Stimulated activated CD4-positive, alpha-beta T cell treated with anti-CD3 and anti-CD28 coated beads, Interleukin-12 subunit alpha, Interleukin-12 subunit beta, amount 100 ng/mL, for 4 hours (primary cell): ENCODE measurements around the gene BACH1.
A peak's percentile ranks its signal among the peaks of the same experiment; 100 is the strongest.

Source experiments
- DNase-seq: peaks from one replicate; pipeline ENCODE4 v3.0.0-alpha.2; 2020

The BACH1 gene

GRCh38 chr21:29295066-29295650 is 3.6 kb upstream of the BACH1 start:
- DNase-seq, result no peak

GRCh38 chr21:29296446-29296845 is 2.3 kb upstream of the BACH1 start:
- no peak for DNase-seq

- no peak for DNase-seq
These were observed 1.0 kb upstream of the BACH1 start for GRCh38 chr21:29297483-29298347.

GRCh38 chr21:29299046-29299915 is 559 bp downstream of the BACH1 start:
- peak; percentile 68 for DNase-seq

- peak; percentile 12 for DNase-seq
These were observed 1.4 kb downstream of the BACH1 start for GRCh38 chr21:29299916-29300806.

GRCh38 chr21:29300807-29301138 is 2.1 kb downstream of the BACH1 start:
- DNase-seq, result no peak

GRCh38 chr21:29301691-29302090 is 3.0 kb downstream of the BACH1 start:
- no peak for DNase-seq

- DNase-seq, result no peak
These were observed 3.7 kb downstream of the BACH1 start for GRCh38 chr21:29302359-29302875.

GRCh38 chr21:29303288-29303687 is 4.6 kb downstream of the BACH1 start:
- DNase-seq, result no peak

GRCh38 chr21:29304597-29304996 is 5.9 kb downstream of the BACH1 start:
- DNase-seq, result no peak

- DNase-seq, result no peak
These were observed 6.3 kb downstream of the BACH1 start for GRCh38 chr21:29305068-29305467.

GRCh38 chr21:29305561-29305960 is 6.8 kb downstream of the BACH1 start:
- no peak for DNase-seq

GRCh38 chr21:29306920-29307319 is 8.2 kb downstream of the BACH1 start:
- no peak for DNase-seq

- no peak for DNase-seq
These were observed 9.2 kb downstream of the BACH1 start for GRCh38 chr21:29307718-29308455.

- DNase-seq, result no peak
These were observed 9.7 kb downstream of the BACH1 start for GRCh38 chr21:29308456-29308783.

- DNase-seq, result no peak
These were observed 11.0 kb downstream of the BACH1 start for GRCh38 chr21:29309703-29310102.

GRCh38 chr21:29311802-29312201 is 13.1 kb downstream of the BACH1 start:
- no peak for DNase-seq

- DNase-seq, result no peak
These were observed 14.3 kb downstream of the BACH1 start for GRCh38 chr21:29312981-29313380.

- no peak for DNase-seq
These were observed 15.1 kb downstream of the BACH1 start for GRCh38 chr21:29313662-29314408.

GRCh38 chr21:29315131-29315749 is 16.5 kb downstream of the BACH1 start:
- no peak for DNase-seq
